GM21723 (cell line): ENCODE results near the gene ATOH7.

Experiments
- ATAC-seq: cut with Tn5 transposase; IDR thresholded peaks from one replicate; pipeline ENCODE4 v1.9.1; 2021; ENCODE audit warnings: mild to moderate bottlenecking, moderate library complexity; ENCODE audit not compliant: unreplicated experiment

Gene ATOH7

DNA sequence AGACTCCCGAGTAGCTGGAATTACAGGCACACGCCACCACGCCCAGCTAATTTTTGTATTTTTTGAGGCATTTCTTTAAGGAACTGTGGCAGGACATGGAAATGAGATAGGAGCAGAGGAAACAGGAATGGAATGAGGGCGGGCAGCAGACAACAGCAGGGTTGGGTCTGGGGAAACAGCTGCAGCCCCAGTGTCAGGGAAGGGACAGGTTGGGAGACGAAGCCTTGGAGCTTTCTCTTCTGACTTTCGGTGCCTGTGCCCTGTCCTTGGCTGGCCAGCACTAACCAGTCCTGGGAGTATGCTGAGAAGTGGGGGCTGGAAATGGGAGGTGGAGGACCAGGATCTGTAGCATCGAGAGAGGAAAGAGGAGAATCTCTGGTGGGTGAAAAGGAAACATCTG lies 47.4 kb downstream of the ATOH7 start:
- no peak for ATAC-seq
